Ovary (tissue), 3 donors: Measurements from ENCODE around the gene RNU6-9.

Source experiments
- POLR2A ChIP-seq: fragments of 450-650 bp; IDR thresholded peaks from one replicate; pipeline ENCODE4 v1.6.1; 2017; ENCODE audit warnings: antibody characterized with exemption, mild to moderate bottlenecking, moderate library complexity
- TF ChIP-seq, protein P1 (sequence below), 3 donors: fragments of 450-650 bp in 2 of 3; fragments of 200-600 bp in 1 of 3; IDR thresholded peaks; one replicate each; pipeline versions ENCODE4 v1.5.1 to v1.8.0; 2016 to 2022; ENCODE audit warnings: antibody characterized with exemption in 3 of 3, mild to moderate bottlenecking in 1 of 3
- donor health status: DM: no; HTN: no; CAD: no.

DNA sequence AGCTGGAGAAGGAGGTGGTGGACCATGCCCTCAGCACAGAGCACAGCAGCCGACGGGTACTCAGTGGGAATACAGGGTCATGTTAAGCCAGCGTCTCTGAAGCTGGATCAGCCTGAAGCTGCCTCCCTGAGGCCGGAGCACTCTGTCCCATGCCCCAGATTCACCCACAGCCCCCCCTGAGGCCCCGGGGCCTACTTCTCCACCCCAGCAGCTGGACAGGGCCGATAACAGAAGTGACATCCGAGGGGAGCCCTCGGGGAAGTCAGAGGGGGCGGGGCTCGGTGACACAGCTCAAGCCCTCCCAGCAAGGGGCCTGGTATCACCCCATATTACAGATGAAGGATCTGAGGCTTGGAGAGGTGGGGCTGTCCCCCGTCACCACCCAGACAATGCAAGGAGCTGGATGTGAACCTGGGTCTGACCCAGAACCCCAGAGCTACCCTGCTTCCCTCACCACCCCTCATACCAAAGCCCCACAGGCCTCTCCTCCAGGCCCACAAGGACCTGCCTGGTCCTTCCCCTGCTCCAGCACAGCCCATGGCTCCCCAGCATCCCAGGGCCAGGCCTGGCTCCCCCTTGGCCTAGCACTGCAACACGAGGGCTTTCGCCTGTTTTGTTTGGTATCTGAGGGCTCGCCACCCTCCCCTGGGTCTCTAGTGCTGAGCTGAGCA is 14.0 kb downstream of the RNU6-9 start:
- TF ChIP-seq, protein P1, sequence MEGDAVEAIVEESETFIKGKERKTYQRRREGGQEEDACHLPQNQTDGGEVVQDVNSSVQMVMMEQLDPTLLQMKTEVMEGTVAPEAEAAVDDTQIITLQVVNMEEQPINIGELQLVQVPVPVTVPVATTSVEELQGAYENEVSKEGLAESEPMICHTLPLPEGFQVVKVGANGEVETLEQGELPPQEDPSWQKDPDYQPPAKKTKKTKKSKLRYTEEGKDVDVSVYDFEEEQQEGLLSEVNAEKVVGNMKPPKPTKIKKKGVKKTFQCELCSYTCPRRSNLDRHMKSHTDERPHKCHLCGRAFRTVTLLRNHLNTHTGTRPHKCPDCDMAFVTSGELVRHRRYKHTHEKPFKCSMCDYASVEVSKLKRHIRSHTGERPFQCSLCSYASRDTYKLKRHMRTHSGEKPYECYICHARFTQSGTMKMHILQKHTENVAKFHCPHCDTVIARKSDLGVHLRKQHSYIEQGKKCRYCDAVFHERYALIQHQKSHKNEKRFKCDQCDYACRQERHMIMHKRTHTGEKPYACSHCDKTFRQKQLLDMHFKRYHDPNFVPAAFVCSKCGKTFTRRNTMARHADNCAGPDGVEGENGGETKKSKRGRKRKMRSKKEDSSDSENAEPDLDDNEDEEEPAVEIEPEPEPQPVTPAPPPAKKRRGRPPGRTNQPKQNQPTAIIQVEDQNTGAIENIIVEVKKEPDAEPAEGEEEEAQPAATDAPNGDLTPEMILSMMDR (IDR thresholded peaks at IDR 0.05), result no peak
- TF ChIP-seq POLR2A, result no peak
